Neutrophil (primary cell): ENCODE measurements around the gene RBMS3.

Experiments
- H3K27ac ChIP-seq: fragments of 200-600 bp; sonication (generic); 2 replicates; pipeline ENCODE4 v1.5.1; 2016; ENCODE audit warnings: mild to moderate bottlenecking, moderate library complexity
- H3K27me3 ChIP-seq: fragments of 200-600 bp; sonication (generic); 2 replicates; pipeline ENCODE4 v1.6.0; 2016; ENCODE audit warnings: mild to moderate bottlenecking
- H3K36me3 ChIP-seq: fragments of 200-600 bp; sonication (generic); 2 replicates; pipeline ENCODE4 v1.5.1; 2017
- H3K4me1 ChIP-seq, 2 experiments: fragments of 200-600 bp in 1 of 2; sonication (generic) in 1 of 2; 1 replicate in 1 of 2; 2 replicates in 1 of 2; pipeline versions ENCODE4 v1.5.1 to v1.6.1; 2013 to 2016; ENCODE audit warnings: low read depth in 1 of 2, low read length in 1 of 2, mild to moderate bottlenecking in 1 of 2, moderate library complexity in 1 of 2; ENCODE audit not compliant: control insufficient read depth in 1 of 2, insufficient read depth in 1 of 2
- H3K4me3 ChIP-seq, 2 experiments: fragments of 200-600 bp in 1 of 2; sonication (generic) in 1 of 2; 1 replicate in 1 of 2; 2 replicates in 1 of 2; pipeline ENCODE4 v1.5.1; 2013 to 2016; ENCODE audit warnings: low read depth in 1 of 2, low read length in 1 of 2, mild to moderate bottlenecking in 1 of 2, moderate library complexity in 1 of 2
- H3K9me3 ChIP-seq: fragments of 200-600 bp; sonication (generic); 2 replicates; pipeline ENCODE4 v1.5.1; 2016
- CTCF ChIP-seq: fragments of 200-600 bp; sonication (generic); IDR thresholded peaks from 2 replicates; pipeline ENCODE4 v1.5.1; 2016; ENCODE audit warnings: antibody characterized with exemption

RBMS3 gene

GRCh38 chr3:29412110-29412509, 131.2 kb downstream of the RBMS3 start:
- TF ChIP-seq CTCF = no peak
- no peaks in the 10 kb centered on the region for H3K4me1 ChIP-seq
- H3K9me3 ChIP-seq = no peaks in the 10 kb centered on the region
- no peak overlapping the region for H3K4me3 ChIP-seq
- no peak overlapping the region for H3K27ac ChIP-seq
- H3K36me3 ChIP-seq = no peaks in the 10 kb centered on the region
- H3K27me3 ChIP-seq = no peaks in the 10 kb centered on the region

GRCh38 chr3:29414468-29415224, 133.8 kb downstream of the RBMS3 start:
- no peak for TF ChIP-seq CTCF
- H3K4me1 ChIP-seq = no peaks in the 10 kb centered on the region
- no peak overlapping the region for H3K4me3 ChIP-seq
- H3K9me3 ChIP-seq = no peaks in the 10 kb centered on the region
- H3K27me3 ChIP-seq = no peaks in the 10 kb centered on the region
- no peak overlapping the region for H3K27ac ChIP-seq
- no peaks in the 10 kb centered on the region for H3K36me3 ChIP-seq

GRCh38 chr3:29415482-29416223, 134.8 kb downstream of the RBMS3 start:
- Histone ChIP-seq H3K9me3 (no peaks in the 10 kb centered on the region), H3K4me1 (no peaks in the 10 kb centered on the region), H3K4me3 (no peak overlapping the region), H3K36me3 (no peaks in the 10 kb centered on the region), H3K27ac (no peak overlapping the region), H3K27me3 (no peaks in the 10 kb centered on the region)
- TF ChIP-seq CTCF = no peak

- TF ChIP-seq CTCF = no peak
- H3K36me3 ChIP-seq = no peaks in the 10 kb centered on the region
- H3K27ac ChIP-seq = no peak overlapping the region
Measured at GRCh38 chr3:29416514-29416913, 135.6 kb downstream of the RBMS3 start.

GRCh38 chr3:29420106-29420505, 139.2 kb downstream of the RBMS3 start:
- Histone ChIP-seq H3K27me3 (no peaks in the 10 kb centered on the region), H3K27ac (no peak overlapping the region), H3K4me1 (no peaks in the 10 kb centered on the region), H3K9me3 (no peaks in the 10 kb centered on the region), H3K4me3 (no peak overlapping the region), H3K36me3 (no peaks in the 10 kb centered on the region)
- TF ChIP-seq CTCF = no peak

More at GRCh38 chr3:29416514-29416913, 135.6 kb downstream of the RBMS3 start:
- Histone ChIP-seq H3K9me3 (no peaks in the 10 kb centered on the region), H3K4me1 (no peaks in the 10 kb centered on the region), H3K4me3 (no peak overlapping the region), H3K27me3 (no peaks in the 10 kb centered on the region)
